NCI-H1092 treated with DMSO at 0.1 percent for 48 hours (cell line): ENCODE results near the gene GPHA2.

Experiments
- DNase-seq: peaks from one replicate; lab custom pipeline; 2025; lab: John Stamatoyannopoulos, UW

The GPHA2 gene

GRCh38 chr11:64910451-64911093 is 25.1 kb downstream of the GPHA2 start:
- no peak for DNase-seq

GRCh38 chr11:64909653-64910343 is 25.9 kb downstream of the GPHA2 start:
- no peak for DNase-seq

GRCh38 chr11:64908766-64909165 is 26.9 kb downstream of the GPHA2 start:
- DNase-seq = no peak

GRCh38 chr11:64906314-64906635 is 29.4 kb downstream of the GPHA2 start:
- no peak for DNase-seq

- no peak for DNase-seq
Measured at GRCh38 chr11:64905516-64906313, 30.0 kb downstream of the GPHA2 start.

- no peak for DNase-seq
Measured at GRCh38 chr11:64903291-64903833, 32.3 kb downstream of the GPHA2 start.

- no peak for DNase-seq
Measured at GRCh38 chr11:64902102-64902900, 33.4 kb downstream of the GPHA2 start.

GRCh38 chr11:64900774-64901173 is 34.9 kb downstream of the GPHA2 start:
- DNase-seq = no peak

- no peak for DNase-seq
Measured at GRCh38 chr11:64900263-64900678, 35.4 kb downstream of the GPHA2 start.

- DNase-seq = no peak
Measured at GRCh38 chr11:64898541-64898940, 37.2 kb downstream of the GPHA2 start.

GRCh38 chr11:64898076-64898445 is 37.6 kb downstream of the GPHA2 start:
- no peak for DNase-seq

- no peak for DNase-seq
Measured at GRCh38 chr11:64897381-64898075, 38.2 kb downstream of the GPHA2 start.

- DNase-seq = no peak
Measured at GRCh38 chr11:64896448-64897022, 39.2 kb downstream of the GPHA2 start.

GRCh38 chr11:64894812-64895452 is 40.8 kb downstream of the GPHA2 start:
- no peak for DNase-seq

- DNase-seq = peak; percentile 62
Measured at GRCh38 chr11:64894070-64894811, 41.5 kb downstream of the GPHA2 start.

GRCh38 chr11:64893194-64894069 is 42.3 kb downstream of the GPHA2 start:
- DNase-seq = no peak

- DNase-seq = no peak
Measured at GRCh38 chr11:64892838-64893193, 42.9 kb downstream of the GPHA2 start.

- no peak for DNase-seq
Measured at GRCh38 chr11:64892411-64892831, 43.3 kb downstream of the GPHA2 start.

GRCh38 chr11:64891880-64892279 is 43.8 kb downstream of the GPHA2 start:
- no peak for DNase-seq
